Fibroblast of the aortic adventitia (primary cell): ENCODE measurements around the gene LAMA3. TPM values are rescaled to one million over a fixed set of nuclear protein-coding genes. Genes with fewer than 3 reads are reported as not detected.

Experiments used
- DNase-seq: peaks from one replicate; pipeline ENCODE4 v3.0.0-alpha.2; 2010; ENCODE audit warnings: low read depth
- H3K4me3 ChIP-seq: 2 replicates; pipeline ENCODE4 v1.5.1; 2011; ENCODE audit warnings: low read depth, mild to moderate bottlenecking, control low read depth, low read length, moderate library complexity
- CTCF ChIP-seq: IDR thresholded peaks from 2 replicates; pipeline ENCODE4 v1.5.1; 2011; ENCODE audit warnings: mild to moderate bottlenecking, low read length, control low read depth, inconsistent platforms; ENCODE audit not compliant: insufficient read depth
- total RNA-seq: library from RNA; depleted of rRNA; stranded (reverse); fragments of >200 nt; gene quantifications from 2 replicates; pipeline ENCODE4 v1.2.3, GENCODE V29; 2012; ENCODE audit warnings: low replicate concordance

LAMA3 gene
- total RNA-seq, 1 donor = 15.7 TPM

GRCh38 chr18:23936381-23936958, 247.2 kb downstream of the LAMA3 start:
- no peak for TF ChIP-seq CTCF
- no peak for DNase-seq

GRCh38 chr18:23938043-23938756, 248.9 kb downstream of the LAMA3 start:
- no peak for TF ChIP-seq CTCF
- H3K4me3 ChIP-seq = no peak overlapping the region
- DNase-seq = no peak

More at GRCh38 chr18:23936381-23936958, 247.2 kb downstream of the LAMA3 start:
- H3K4me3 ChIP-seq = no peak overlapping the region

GRCh38 chr18:23938901-23939341, 249.7 kb downstream of the LAMA3 start:
- no peak for DNase-seq
- H3K4me3 ChIP-seq = no peak overlapping the region
- no peak for TF ChIP-seq CTCF

GRCh38 chr18:23939366-23939765, 250.1 kb downstream of the LAMA3 start:
- no peak for DNase-seq
- TF ChIP-seq CTCF = no peak

GRCh38 chr18:23939896-23940295, 250.6 kb downstream of the LAMA3 start:
- TF ChIP-seq CTCF = no peak
- no peak for DNase-seq

More at GRCh38 chr18:23939366-23939765, 250.1 kb downstream of the LAMA3 start:
- H3K4me3 ChIP-seq = no peak overlapping the region

GRCh38 chr18:23941791-23942190, 252.5 kb downstream of the LAMA3 start:
- no peak for TF ChIP-seq CTCF
- no peak for DNase-seq
- no peak overlapping the region for H3K4me3 ChIP-seq

More at GRCh38 chr18:23939896-23940295, 250.6 kb downstream of the LAMA3 start:
- no peak overlapping the region for H3K4me3 ChIP-seq
